ENCODE measurements around the gene GNG13.

GRCh38 chr16:848510-849253 lies 48.1 kb upstream of the GNG13 start:
- TF ChIP-seq CTCF (IDR thresholded peaks at IDR 0.05) = no peak
- no peak for TF ChIP-seq POLR2AphosphoS5 (IDR thresholded peaks at IDR 0.05; ENCODE audit: low read depth, low read length)
- TF ChIP-seq SIN3A (IDR thresholded peaks at IDR 0.05; ENCODE audit: borderline replicate concordance, insufficient read depth, low read depth, low read length) = no peak
- no peak for TF ChIP-seq REST (IDR thresholded peaks at IDR 0.05; ENCODE audit: insufficient read depth in 1 of 2, low read depth in 2 of 2, low read length in 1 of 2)

Measured in Panc1 (cell line).